ENCODE results near the gene PXMP4.

- TF ChIP-seq CTCF (conservative IDR thresholded peaks at IDR 0.05) (no peak), ZFX (IDR thresholded peaks at IDR 0.05) (no peak; the same call in 1 of the 2 replicates)
Measured at GRCh38 chr20:33663161-33664084, 56.7 kb downstream of the PXMP4 start.

Data from C4-2B (cell line).